Keratinocyte (primary cell): ENCODE measurements around the gene ERMAP.

Source experiments
- CTCF ChIP-seq, 3 experiments: IDR thresholded peaks in 1 of 3; conservative IDR thresholded peaks in 1 of 3; optimal IDR thresholded peaks in 1 of 3; 2 replicates in 2 of 3; 3 replicates in 1 of 3; pipeline versions ENCODE3 to v1.5.1; 2011; ENCODE audit warnings: low read length in 3 of 3, mild to moderate bottlenecking in 3 of 3, moderate library complexity in 2 of 3, control low read depth in 1 of 3, inconsistent platforms in 1 of 3; ENCODE audit not compliant: insufficient read depth in 2 of 3; ENCODE audit errors: extremely low read depth in 1 of 3
- EZH2 ChIP-seq: IDR thresholded peaks from one replicate; pipeline ENCODE4 v1.6.1; 2012; ENCODE audit warnings: inconsistent platforms, mild to moderate bottlenecking, low read length, moderate library complexity

GRCh38 chr1:42837709-42838108 is 20.8 kb downstream of the ERMAP start:
- no peak for TF ChIP-seq CTCF (optimal IDR thresholded peaks at IDR 0.05 in 1 of 3, IDR thresholded peaks at IDR 0.05 in 1 of 3, conservative IDR thresholded peaks at IDR 0.05 in 1 of 3; ENCODE audit: extremely low read depth in 1 of 3, insufficient read depth in 2 of 3, low read length in 3 of 3)
- no peak for TF ChIP-seq EZH2
